HG02840 (cell line): Measurements from ENCODE around the gene PARD3B.
A peak's percentile ranks its signal among the peaks of the same experiment; 100 is the strongest.

Experiments used
- ATAC-seq: cut with Tn5 transposase; IDR thresholded peaks from one replicate; pipeline ENCODE4 v1.9.1; 2021; ENCODE audit warnings: mild to moderate bottlenecking, moderate library complexity, moderate number of reproducible peaks; ENCODE audit not compliant: unreplicated experiment, low FRiP score

PARD3B gene

DNA sequence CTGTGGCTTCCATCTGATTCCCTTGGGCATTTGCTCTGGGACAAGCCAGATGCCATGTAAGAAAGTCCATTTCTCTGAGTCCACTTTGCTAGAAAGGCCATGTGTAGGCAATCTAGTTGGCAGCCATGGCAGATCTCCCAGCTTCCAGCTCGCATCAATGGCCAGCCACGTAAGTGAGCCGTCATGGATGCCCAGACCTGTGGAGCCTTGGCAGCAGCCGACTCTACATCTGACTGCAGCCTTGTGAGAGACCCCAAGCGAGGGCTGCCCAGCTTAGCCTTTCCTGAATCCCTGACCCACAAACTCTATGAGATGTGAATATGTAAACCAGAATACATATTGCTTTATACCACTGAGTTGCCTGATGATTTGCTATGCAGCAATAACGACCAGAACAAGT is 533.5 kb downstream of the PARD3B start:
- no peak for ATAC-seq

DNA sequence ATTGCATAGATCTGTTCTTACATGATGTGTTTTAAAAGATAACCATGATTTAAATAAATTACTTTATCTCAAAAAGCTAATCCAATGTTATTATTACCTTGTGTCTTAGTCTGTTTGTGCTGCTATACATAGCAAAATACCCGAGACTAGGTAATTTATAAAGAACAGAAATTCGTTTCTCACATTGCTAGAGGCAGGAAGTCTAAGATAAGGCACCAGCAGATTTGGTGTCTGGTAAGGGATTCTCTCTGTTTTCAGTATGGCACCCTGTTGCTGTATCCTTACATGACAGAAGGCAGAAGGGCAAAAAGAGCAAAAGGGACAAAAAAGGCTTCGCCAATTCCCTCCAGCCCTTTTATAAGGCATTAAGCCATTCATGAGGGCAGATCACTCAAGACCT is 533.9 kb downstream of the PARD3B start:
- no peak for ATAC-seq

DNA sequence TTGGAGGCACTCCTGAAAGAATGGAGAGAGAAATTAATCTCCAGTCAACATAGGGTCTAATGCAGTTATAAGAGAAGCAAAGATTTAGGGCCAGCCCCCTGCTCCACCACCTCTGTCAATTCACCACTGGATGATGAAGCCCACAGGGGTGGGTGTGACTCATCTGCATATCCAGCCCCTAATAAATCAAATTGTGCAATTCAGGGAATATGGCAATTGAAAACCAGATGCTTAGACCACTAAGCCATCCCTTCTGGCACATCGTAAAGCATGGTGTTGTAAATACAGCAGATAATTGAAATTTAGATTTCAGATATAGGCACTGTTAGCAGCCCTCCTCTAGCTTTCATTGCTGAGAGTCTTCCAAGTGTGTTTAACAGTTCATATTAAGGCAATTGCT is 541.4 kb downstream of the PARD3B start:
- ATAC-seq, result no peak

DNA sequence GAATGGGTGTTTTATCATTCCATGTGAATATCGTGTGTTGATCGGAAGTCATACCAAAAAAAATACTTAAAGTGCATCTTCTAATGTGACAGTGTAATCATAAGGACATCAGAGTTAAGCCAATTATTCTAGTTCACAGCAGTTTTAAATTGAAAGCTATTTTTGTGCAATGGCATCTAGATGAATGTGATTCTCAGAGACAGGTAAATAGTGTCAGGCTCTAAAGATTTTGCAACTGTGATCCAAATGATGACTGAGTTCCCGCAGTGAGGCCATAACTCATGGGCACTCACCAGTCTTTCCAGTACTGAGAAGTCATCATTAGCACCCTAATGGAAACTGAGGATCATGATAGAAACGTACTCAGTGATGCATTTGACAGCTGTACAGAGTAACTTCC is 542.6 kb downstream of the PARD3B start:
- ATAC-seq, result no peak

DNA sequence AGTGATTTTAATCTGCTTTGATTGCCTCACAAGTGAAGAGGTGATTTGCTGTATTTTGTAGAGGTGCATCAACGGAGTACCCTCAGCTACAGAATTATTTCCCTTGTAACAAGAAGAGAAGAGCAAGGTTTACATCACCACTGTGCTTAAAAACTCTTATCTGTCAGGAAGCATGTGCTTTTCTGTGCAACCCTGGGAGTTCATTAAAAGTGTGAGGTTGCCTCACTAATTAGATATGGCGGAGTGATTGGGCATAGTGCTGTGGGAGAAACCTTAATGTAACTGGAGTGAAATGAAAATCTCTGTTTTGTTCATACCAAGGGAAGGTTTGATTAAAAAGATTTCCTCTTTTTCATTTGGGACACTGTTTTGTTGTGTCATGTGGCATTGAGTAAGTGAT is 544.7 kb downstream of the PARD3B start:
- no peak for ATAC-seq

DNA sequence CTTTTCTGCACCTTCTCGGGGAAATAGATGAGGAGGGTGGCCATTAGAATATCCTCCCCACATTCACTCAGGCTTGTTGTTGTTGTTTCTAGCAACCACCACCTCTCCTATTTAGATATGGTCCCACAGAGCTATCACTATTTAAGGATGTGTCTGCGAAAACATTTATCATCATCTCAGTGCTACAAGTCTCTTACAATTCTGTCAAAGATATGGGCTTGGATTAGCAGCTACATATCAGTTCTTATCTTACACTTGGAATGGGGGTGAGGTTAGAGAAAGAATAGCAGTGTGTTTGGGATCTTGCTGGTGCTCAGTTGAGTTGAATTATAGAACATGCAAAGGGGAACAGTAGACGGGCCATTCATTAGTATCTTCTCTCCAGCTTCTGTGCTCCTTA is 546.1 kb downstream of the PARD3B start:
- no peak for ATAC-seq

DNA sequence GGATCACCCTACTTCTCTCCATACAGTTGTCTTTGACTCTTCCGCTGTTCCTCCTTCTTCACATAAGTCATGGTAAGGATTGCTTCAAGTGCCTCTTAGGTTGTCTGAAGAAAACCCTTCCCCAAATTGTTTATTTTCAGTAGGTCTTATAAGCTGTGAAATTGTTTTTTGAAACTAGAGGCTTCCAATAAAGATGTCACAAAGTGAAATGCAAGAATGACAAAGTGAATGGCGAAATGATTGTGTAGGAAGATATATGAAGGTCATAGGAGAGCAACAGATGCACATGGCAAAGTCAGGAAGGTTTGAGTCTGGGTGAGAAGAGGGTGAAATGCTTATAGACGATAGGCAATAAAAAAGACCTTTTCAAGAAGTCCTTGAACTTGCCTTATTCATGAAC is 548.8 kb downstream of the PARD3B start:
- no peak for ATAC-seq

DNA sequence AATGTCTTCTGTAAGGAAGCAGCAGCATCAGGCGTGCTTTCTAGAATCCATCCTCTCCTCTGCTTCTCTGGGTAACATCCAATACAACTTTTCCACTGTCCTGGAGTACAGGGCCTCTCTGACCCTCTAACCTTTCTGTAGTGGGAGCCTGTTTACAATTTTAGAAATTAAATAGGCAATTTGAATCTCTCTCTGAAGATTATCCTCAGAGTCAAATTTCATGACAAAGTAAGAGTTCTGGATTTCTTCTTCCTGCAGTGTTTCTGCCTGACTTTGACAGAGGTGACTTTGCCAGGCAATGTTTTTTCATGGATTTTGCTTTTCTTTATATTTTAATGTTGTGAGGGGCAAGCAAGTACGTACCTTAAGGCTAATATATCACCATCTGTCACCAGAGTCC is 558.4 kb downstream of the PARD3B start:
- no peak for ATAC-seq

DNA sequence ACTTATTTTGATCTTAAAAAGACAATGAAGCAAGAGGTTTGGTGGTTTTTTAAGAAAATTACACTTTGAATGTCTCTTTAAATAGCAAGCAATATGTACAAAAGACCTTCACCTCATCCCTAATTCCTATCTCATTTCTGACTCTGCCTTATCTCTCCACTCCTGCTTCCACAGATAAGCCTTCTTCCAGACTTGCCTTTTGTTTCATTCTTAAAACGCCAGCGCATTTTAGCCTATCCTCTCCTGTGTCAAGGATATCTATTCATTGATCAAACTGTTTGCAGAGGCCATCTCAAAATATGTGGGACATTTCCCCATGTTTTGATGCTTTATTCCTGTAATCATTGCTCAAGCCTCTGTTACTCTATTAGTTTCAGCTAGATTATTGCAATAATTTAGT is 562.5 kb downstream of the PARD3B start:
- ATAC-seq, result no peak

DNA sequence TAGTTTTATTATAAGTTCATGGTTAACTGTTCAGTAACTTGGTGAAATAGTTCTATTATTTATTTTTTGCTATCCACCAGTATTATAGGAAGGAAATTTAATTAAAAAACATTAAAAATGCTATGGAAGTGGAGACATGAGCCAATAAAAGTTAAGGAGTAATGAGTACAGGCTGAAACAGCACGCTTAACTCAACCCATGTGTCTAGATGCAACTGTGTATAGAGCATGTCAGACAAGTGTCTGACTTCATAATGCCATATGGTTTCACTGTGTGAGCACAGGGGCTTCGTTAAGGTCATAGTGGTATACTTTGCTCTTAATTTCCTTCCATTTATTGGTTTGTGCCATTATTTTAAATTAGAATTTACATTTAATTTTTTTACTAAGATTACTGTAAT is 570.2 kb downstream of the PARD3B start:
- ATAC-seq, result no peak

DNA sequence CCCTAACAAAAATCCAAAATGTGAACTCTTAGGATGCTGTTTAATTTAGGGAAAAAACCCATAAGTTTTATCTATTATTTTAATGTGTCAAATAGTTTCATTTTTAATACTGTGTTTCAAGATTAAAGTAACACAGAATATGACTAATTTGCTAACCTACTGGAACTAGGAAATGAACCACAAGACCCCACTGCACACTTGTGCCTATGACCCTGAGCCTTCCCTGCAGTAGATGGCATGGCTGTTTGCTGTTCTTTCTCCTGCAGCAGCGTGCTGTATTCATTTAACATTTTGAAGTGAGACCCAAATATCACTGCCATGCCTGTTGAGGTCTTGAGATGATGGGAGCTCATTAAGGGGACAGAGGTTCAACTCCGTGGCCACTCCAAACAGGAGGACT is 571.9 kb downstream of the PARD3B start:
- ATAC-seq, result no peak

DNA sequence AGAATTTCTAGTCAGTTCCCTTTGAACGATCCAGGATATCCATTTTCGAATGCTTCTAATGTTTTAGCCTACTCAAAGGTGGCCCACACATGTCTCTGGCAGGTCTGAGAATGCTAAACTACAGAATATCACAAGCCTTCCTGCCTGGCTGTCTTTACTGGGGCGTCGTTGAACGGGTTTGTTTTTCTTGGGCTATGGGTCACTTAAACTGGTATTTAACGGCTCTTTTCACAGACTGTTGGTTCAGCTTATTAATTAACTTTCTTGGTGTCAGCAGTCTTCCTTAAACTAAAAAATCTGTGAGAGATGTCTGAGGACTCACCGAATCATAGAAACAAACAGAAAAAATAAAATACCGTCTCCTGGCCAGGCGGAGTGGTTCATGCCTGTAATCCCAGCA is 573.9 kb downstream of the PARD3B start:
- no peak for ATAC-seq

DNA sequence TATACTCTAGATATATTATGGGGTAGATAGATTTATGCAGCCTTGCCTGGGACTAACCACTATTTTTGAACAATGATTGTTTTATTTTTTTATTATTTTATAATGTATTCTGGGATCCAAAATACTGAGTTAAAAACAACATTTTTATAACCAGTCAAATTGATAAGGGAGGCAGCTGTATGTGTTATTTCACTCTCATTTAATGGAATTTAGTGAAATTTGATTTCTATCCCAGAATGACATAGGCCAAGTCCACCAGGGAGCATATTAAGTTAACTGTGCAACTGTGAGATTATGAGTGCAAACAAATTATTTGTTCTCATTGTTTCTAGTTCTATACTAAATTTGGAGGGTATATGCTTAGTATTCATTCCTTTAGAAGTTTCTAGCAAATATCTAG is 583.5 kb downstream of the PARD3B start:
- no peak for ATAC-seq

DNA sequence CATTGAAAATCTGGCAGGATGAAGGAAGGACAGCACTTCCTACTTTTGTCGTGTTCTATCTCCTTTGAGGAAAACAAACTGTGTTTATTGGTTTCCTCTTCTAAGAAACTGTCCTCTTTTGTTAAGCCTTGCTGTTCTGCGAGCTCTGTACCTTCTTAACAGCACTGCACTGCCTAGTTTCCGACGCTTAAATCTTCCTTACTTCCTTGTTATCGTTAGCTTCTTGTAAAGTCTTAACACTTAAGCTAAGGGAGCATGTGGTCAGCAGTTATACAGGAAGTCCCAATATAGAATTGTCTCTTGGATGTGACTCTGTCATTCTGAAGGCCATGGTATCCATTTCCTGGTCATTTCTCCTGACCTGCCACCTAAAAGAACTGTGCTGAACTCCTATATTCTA is 584.3 kb downstream of the PARD3B start:
- ATAC-seq, result no peak

DNA sequence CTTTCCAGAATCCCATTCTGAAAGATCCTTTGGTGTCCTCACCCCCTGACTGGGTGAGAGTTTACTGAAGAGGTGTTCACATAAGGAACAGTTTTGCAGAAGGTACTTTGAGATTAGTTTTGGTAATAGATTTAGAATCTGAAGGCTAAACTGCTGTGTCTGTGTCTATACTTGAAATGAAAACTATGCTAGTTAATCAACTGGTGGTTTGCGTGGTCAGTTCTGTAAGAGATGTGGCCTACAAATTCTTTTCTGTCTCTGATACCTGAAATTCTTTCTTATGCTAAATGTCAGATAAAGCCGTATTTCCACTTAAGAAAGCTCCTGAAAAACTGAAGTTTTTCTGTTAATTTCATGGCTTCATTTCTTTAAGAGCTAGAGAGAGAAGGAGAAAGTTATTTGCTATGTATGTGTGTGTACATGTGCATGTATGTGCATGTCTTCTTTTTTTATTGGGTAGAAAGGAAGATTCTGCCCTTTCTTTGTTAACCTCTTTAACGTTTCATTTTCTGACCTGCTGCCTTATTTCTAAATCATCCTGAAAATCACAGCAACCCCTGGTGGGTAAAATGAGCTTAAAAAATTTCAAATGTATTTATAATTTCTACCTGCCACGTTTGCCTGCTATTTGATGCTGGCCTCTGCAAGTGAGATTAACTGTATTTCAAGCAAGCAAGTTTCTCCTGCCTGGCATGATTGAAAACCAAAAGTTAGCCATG is 585.0 kb downstream of the PARD3B start:
- no peak for ATAC-seq

DNA sequence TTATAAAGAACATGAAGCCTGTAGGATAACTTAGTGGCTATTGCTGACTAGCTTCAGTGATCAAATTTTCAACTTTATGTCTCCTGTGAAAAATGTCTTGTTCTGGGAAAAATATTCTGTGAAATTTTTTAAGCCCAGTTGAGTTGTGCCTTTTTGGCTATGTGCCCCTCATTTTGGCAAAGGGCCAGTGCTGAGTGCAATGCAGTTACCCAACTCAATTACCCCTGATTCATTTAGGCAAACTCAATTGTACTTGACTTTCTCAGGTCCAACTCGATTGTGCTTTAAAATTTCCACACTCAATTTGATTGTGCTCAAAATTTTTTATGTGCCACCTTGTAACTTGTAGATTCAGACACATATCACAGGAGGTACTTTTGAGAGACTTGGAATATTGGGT is 588.3 kb downstream of the PARD3B start:
- no peak for ATAC-seq

DNA sequence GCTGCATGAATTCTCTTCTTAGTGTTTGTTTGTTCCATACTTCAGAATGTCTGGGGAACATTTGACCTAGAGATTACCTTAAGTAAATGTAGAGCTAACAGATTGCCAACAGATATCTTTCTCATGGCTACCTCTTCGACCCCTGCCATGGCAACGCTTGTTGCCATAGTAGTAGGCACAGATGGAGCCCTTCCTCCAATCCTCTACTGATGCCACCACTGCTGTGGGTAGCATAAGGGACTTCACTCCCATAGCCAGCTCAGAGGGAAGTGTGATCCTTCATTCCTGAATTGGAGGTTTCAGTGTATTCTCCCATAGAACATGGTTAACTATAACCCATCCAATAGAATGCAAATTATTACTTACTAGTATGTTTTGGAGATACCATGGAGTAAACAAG is 593.5 kb downstream of the PARD3B start:
- ATAC-seq, result no peak

DNA sequence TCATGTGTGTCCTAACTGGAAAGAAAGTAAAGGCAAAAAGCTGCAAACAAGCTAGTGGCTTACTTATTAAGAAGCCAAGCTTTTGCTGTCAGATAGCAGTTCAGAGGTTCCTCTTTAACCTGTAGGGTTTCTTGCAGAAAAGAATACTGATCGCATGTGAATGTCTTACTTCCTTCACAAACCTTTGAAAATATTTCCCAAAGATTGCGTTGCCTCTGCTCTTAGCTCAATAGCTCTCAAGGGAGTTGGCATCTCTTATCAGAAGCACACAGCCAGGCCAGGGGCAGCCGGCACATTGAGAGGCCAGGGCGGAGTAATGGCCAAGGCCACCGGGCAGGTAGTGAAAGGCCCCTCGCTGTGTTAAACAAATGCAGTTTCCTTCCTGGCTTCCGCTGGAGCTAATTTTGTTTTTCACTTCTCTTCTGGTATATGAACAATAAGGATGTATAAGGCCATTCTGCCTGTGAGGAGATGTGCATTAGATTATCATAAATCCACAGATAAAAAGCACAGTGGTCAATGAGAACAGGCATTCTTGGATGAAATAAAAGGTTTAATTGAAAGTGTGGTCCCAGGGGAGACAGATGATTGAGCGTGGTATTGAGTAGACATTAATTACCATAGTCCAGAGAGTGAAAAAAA is 594.7 kb downstream of the PARD3B start:
- peak; percentile 70 for ATAC-seq

DNA sequence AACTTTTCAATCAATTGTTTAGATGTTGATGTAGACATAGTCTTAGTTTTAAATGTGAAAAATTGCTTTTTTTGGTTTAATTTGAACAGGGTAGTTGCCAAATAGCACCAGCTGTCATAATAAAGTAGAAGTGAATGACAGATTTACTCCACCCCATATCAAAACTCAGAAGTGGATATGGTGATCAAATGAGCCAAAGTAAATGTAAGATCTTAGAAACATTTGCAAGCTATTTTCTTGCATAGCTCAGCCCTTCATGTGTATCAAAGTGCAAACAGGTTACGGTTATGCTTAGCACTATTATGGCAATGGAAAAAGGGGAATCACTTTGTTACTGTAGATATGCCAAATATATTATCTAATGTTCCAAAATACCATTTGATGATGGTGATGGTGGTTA is 596.1 kb downstream of the PARD3B start:
- ATAC-seq, result no peak

DNA sequence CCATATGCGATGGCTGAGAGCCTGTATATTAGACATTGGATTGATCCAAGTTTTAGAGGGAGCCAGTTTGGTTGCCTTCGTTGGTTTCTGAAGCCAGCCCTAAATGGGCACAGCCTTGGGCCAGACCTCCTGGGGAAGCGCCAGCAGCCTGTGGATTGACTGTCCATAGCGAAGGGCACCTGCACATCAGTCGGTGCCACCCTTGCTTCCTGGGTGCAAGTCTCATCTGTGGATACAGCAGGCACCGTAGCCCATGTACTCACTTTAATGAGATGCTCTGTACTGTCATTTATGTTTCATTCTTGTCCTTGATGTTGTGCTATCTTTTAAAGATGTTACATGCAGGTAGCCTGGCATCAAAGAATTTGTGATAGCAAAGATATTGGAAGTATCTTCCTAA is 600.6 kb downstream of the PARD3B start:
- ATAC-seq, result no peak

DNA sequence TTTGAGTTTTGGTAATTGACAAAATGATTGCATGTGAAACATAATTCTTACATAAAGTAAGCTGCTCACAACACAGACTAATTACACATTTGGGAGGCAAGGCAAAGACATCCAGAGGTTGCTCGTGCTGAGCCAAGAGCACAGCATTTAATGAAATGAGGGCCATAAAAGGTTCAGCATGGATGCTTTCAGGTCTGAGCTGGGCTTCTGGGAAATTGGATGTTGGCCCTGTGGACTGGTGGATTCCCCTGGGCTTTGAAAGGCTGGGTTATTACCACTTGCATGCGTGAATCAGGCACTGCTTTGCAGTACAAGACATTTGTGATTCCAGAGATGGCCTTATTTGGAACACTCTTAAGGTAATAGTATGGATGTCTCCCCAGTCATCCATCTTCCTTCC is 603.5 kb downstream of the PARD3B start:
- ATAC-seq, result no peak

DNA sequence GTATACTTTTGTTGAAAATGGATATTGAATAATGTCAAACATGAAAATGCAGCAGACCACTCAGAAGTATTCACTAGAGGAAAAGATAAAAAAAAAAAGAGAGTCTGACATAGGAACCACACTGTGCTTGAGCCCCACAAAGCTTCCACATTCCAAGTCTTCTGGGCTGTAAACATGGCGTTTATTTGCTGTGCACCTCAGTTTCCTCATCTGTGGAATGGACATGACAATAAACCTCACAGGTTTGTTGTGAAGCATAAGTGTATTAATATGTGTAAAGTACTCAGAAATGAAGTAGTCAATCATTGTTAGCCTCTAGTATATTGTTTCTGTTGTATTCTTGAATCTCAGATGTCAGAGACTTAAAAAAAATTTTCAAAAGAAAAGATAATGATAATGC is 611.2 kb downstream of the PARD3B start:
- ATAC-seq, result no peak

DNA sequence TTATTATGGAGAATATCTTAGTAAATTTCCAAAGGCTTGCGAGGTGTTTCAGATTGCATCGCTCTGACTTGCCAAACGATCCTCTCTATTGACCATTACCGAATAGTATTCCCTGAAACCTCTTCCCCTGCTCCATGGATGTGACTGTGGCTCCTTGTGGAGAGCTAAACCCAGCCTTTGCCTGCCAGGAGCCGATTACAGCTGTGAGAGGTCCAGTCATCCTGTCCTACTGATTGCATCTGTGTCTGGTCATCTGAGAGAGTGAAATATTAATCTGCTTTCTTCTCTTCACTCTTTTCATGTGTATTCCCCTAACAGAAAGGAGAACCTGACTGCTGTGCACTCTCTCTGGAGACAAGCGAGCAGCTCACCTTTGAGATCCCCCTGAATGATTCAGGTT is 613.1 kb downstream of the PARD3B start:
- no peak for ATAC-seq
